IPS-11a (cell line): ENCODE data around the gene MARVELD1.
"Not testable (repeated sequence)": the region's sequence is repeated elsewhere in the genome, so short reads cannot be mapped to it uniquely, and the experiment has no call there.

Experiments
- H3K4me3 ChIP-seq: one replicate; pipeline ENCODE4 v1.5.1; 2013; ENCODE audit warnings: low read depth, low read length, control low read depth

MARVELD1 gene

GRCh38 chr10:97713339-97713825 is at the start of gene MARVELD1:
TSS of gene MARVELD1 (plus strand) at chr10:97713730. CDS start at chr10:97713877, 147 bp downstream.
- peak within 1 kb of the TSS; percentile 78 for H3K4me3 ChIP-seq

- no peak overlapping the region for H3K4me3 ChIP-seq
Observed at GRCh38 chr10:97664282-97664850, 49.2 kb upstream of the MARVELD1 start.

GRCh38 chr10:97666992-97667391 is 46.5 kb upstream of the MARVELD1 start:
- H3K4me3 ChIP-seq, result no peak overlapping the region

- no peak overlapping the region for H3K4me3 ChIP-seq
Observed at GRCh38 chr10:97667463-97667862, 46.1 kb upstream of the MARVELD1 start.

- H3K4me3 ChIP-seq, result no peak overlapping the region
Observed at GRCh38 chr10:97669571-97669970, 44.0 kb upstream of the MARVELD1 start.

GRCh38 chr10:97673736-97674525 is 39.6 kb upstream of the MARVELD1 start:
- H3K4me3 ChIP-seq, result no peak overlapping the region

GRCh38 chr10:97675222-97675621 is 38.3 kb upstream of the MARVELD1 start:
- H3K4me3 ChIP-seq, result no peak overlapping the region

- H3K4me3 ChIP-seq, result no peak overlapping the region
Observed at GRCh38 chr10:97676770-97677581, 36.6 kb upstream of the MARVELD1 start.

GRCh38 chr10:97679594-97679993 is 33.9 kb upstream of the MARVELD1 start:
- no peak overlapping the region for H3K4me3 ChIP-seq

- no peak overlapping the region for H3K4me3 ChIP-seq
Observed at GRCh38 chr10:97682042-97682441, 31.5 kb upstream of the MARVELD1 start.

GRCh38 chr10:97683556-97684367 is 29.8 kb upstream of the MARVELD1 start:
- no peak overlapping the region for H3K4me3 ChIP-seq

- not testable (repeated sequence) for H3K4me3 ChIP-seq
Observed at GRCh38 chr10:97684368-97684713, 29.2 kb upstream of the MARVELD1 start.

GRCh38 chr10:97684866-97685394 is 28.6 kb upstream of the MARVELD1 start:
- no peak overlapping the region for H3K4me3 ChIP-seq

- H3K4me3 ChIP-seq, result no peak overlapping the region
Observed at GRCh38 chr10:97685395-97685958, 28.1 kb upstream of the MARVELD1 start.

- peak overlapping the region; percentile 78 for H3K4me3 ChIP-seq
Observed at GRCh38 chr10:97686301-97686961, 27.1 kb upstream of the MARVELD1 start.

GRCh38 chr10:97686962-97687784 is 26.4 kb upstream of the MARVELD1 start, which contains the start of gene AVPI1:
TSS of gene AVPI1 (minus strand) at chr10:97687241. CDS start at chr10:97679905, 7,336 bp downstream.
- H3K4me3 ChIP-seq, result peak within 1 kb of the TSS; percentile 78

GRCh38 chr10:97687785-97688781 is 25.4 kb upstream of the MARVELD1 start:
- peak overlapping the region; percentile 43 for H3K4me3 ChIP-seq
